ENCODE data around the gene OCRL. TPM values are rescaled to one million over a fixed set of nuclear protein-coding genes. Genes with fewer than 3 reads are reported as not detected.
"Not testable (repeated sequence)": the region's sequence is repeated elsewhere in the genome, so short reads cannot be mapped to it uniquely, and the experiment has no call there.

OCRL gene
- total RNA-seq, 1 donor from 2014 or later = 24.2 TPM

DNA sequence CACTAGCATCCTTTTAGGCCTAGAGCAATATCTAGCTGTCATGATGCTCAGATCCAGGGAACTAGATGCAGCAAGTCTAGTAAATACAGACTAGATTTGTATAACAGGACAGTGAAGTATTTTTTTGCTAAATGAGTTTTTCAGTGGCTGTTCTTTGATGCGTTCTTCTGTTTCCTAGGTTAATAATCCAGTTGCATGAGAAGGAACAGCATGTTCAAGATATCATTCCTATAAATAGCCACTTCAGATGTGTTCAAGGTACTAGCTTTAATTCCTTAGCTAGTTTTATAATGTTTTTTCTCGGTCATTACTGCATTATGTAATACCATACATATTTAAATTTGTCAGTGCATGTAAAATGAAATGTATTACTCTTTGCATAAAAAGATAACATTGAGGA is 4.7 kb downstream of the OCRL start:
- H3K36me3 Mint-ChIP-seq (ENCODE audit: low read depth, unreplicated experiment) = no peaks in the 10 kb centered on the region
- H3K4me1 Mint-ChIP-seq (ENCODE audit: unreplicated experiment) = peaks cover 5% of the 10 kb centered on the region
- TF ChIP-seq, protein P1, sequence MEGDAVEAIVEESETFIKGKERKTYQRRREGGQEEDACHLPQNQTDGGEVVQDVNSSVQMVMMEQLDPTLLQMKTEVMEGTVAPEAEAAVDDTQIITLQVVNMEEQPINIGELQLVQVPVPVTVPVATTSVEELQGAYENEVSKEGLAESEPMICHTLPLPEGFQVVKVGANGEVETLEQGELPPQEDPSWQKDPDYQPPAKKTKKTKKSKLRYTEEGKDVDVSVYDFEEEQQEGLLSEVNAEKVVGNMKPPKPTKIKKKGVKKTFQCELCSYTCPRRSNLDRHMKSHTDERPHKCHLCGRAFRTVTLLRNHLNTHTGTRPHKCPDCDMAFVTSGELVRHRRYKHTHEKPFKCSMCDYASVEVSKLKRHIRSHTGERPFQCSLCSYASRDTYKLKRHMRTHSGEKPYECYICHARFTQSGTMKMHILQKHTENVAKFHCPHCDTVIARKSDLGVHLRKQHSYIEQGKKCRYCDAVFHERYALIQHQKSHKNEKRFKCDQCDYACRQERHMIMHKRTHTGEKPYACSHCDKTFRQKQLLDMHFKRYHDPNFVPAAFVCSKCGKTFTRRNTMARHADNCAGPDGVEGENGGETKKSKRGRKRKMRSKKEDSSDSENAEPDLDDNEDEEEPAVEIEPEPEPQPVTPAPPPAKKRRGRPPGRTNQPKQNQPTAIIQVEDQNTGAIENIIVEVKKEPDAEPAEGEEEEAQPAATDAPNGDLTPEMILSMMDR (IDR thresholded peaks at IDR 0.05; ENCODE audit: unreplicated experiment) = no peak
- no peak overlapping the region for H3K27ac Mint-ChIP-seq (ENCODE audit: unreplicated experiment)
- no peak overlapping the region for H3K4me3 Mint-ChIP-seq (ENCODE audit: unreplicated experiment)
- H3K27me3 Mint-ChIP-seq (ENCODE audit: unreplicated experiment) = no peaks in the 10 kb centered on the region
- DNase-seq (ENCODE audit: low spot score) = no peak
- H3K9me3 Mint-ChIP-seq (ENCODE audit: unreplicated experiment) = no peaks in the 10 kb centered on the region

DNA sequence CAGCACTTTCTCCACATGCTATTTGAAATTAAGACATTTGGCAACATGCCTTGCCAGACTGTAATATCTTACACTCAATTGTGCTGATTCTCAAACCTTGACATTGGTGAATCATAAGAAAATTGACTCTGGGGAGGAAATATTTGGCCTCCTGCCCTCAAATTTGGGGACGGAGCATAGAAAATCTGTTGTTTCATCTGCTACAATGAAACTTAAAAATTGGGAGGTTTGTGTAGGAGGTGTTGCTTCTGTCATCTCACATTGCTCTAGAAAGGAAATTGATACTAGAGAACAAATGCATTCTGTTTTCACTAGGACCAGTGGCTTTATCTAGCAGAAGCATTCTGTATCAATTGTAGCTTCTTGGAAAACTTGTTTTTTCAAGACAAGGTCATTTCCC is 5.3 kb downstream of the OCRL start:
- no peak overlapping the region for H3K4me3 Mint-ChIP-seq (ENCODE audit: unreplicated experiment)
- H3K4me1 Mint-ChIP-seq (ENCODE audit: unreplicated experiment) = peaks cover 5% of the 10 kb centered on the region
- no peaks in the 10 kb centered on the region for H3K27me3 Mint-ChIP-seq (ENCODE audit: unreplicated experiment)
- DNase-seq (ENCODE audit: low spot score) = no peak
- H3K27ac Mint-ChIP-seq (ENCODE audit: unreplicated experiment) = no peak overlapping the region
- no peaks in the 10 kb centered on the region for H3K36me3 Mint-ChIP-seq (ENCODE audit: low read depth, unreplicated experiment)
- TF ChIP-seq, protein P1 (IDR thresholded peaks at IDR 0.05; ENCODE audit: unreplicated experiment) = no peak
- H3K9me3 Mint-ChIP-seq (ENCODE audit: unreplicated experiment) = no peaks in the 10 kb centered on the region

DNA sequence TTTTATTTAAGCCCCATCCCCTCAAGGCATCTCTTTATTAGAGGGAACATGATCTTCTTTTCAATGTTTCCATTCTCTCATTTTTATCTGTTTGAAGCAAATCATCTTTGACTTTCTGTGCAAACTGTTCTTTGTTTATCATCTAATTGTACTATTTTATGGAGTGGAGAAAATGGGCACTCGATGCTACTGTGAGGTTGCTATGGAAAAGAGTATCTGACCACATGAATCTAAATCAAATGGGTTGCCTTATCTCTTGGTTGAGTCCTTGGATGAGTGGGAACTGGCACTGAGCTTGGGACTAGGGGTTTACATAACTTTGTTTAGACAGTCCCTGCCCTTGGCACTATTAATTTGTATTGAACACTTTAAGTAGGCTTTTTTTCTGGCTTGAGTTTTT is 9.1 kb downstream of the OCRL start:
- Mint-ChIP-seq H3K4me1 (ENCODE audit: unreplicated experiment) (no peaks in the 10 kb centered on the region), H3K4me3 (ENCODE audit: unreplicated experiment) (no peak overlapping the region), H3K27ac (ENCODE audit: unreplicated experiment) (no peak overlapping the region), H3K9me3 (ENCODE audit: unreplicated experiment) (no peaks in the 10 kb centered on the region), H3K27me3 (ENCODE audit: unreplicated experiment) (no peaks in the 10 kb centered on the region), H3K36me3 (ENCODE audit: low read depth, unreplicated experiment) (no peaks in the 10 kb centered on the region)
- TF ChIP-seq, protein P1 (IDR thresholded peaks at IDR 0.05; ENCODE audit: unreplicated experiment) = no peak
- DNase-seq (ENCODE audit: low spot score) = no peak

DNA sequence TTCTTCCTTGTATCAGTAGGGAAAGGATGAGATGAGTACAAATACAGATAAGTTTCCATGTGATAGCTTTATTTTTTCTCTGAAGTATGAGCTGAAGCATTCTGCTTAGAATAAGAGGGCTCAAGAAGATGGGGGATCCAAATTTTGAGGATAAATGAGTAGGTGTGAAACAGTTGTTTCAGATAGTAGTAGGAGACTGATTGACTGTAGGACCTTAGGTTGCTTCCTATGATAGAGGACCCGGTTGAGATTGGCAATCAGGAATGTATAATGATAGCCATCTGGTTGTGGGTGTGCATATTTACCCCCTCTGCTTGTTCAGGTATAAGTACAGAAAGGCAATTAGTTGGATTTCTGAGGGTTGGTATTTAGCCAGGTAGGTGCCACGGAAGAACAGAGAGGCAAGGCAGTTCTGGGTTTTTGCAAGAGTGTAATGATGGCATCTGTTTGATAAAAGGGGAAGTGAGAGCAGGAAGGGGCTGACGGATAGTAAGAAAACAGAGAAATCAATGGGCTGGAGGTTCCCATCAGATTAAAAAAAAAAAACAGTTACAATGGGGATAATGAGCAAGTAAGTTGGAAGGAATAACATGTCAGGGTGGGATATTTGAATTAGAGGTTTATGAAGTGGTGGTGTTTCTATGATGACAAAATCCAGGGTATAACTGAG is 13.7 kb downstream of the OCRL start:
- H3K4me3 Mint-ChIP-seq (ENCODE audit: unreplicated experiment) = no peak overlapping the region
- no peaks in the 10 kb centered on the region for H3K36me3 Mint-ChIP-seq (ENCODE audit: low read depth, unreplicated experiment)
- DNase-seq (ENCODE audit: low spot score) = no peak
- TF ChIP-seq, protein P1 (IDR thresholded peaks at IDR 0.05; ENCODE audit: unreplicated experiment) = no peak
- no peak overlapping the region for H3K27ac Mint-ChIP-seq (ENCODE audit: unreplicated experiment)
- no peaks in the 10 kb centered on the region for H3K4me1 Mint-ChIP-seq (ENCODE audit: unreplicated experiment)
- H3K9me3 Mint-ChIP-seq (ENCODE audit: unreplicated experiment) = no peaks in the 10 kb centered on the region
- H3K27me3 Mint-ChIP-seq (ENCODE audit: unreplicated experiment) = no peaks in the 10 kb centered on the region

DNA sequence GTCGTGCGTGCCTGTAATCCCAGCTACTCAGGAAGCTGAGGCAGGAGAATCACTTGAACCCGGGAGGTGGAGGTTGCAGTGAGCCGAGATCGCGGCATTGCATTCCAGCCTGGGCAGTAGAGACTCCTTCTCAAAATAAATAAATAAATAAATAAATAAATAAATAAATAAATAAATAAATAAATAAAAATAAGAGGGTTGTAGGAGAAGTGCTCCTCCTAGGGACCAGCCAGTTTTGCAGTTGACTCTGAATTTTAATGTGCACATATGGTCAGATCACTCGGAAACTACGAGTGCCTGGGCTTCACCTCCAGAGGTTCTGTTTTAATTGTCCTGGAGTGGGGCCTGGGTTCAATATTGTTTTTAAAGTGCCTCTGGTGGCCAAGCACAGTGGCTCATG is 14.8 kb downstream of the OCRL start:
- not testable (repeated sequence) for H3K9me3 Mint-ChIP-seq (ENCODE audit: unreplicated experiment); H3K27me3 Mint-ChIP-seq (ENCODE audit: unreplicated experiment); H3K4me3 Mint-ChIP-seq (ENCODE audit: unreplicated experiment); H3K4me1 Mint-ChIP-seq (ENCODE audit: unreplicated experiment); H3K36me3 Mint-ChIP-seq (ENCODE audit: low read depth, unreplicated experiment); DNase-seq (ENCODE audit: low spot score); H3K27ac Mint-ChIP-seq (ENCODE audit: unreplicated experiment)

Measured in endothelial cell (in vitro differentiated cells).